Rectal smooth muscle tissue (tissue), 1 donor: ENCODE data around the gene OVAAL.

Experiments used
- H3K27ac ChIP-seq: one replicate; pipeline ENCODE4 v1.7.0; 2013; ENCODE audit warnings: low read depth, low read length, inconsistent platforms
- H3K27me3 ChIP-seq: one replicate; pipeline ENCODE4 v1.7.0; 2013; ENCODE audit warnings: low read length; ENCODE audit not compliant: control insufficient read depth, insufficient read depth
- H3K36me3 ChIP-seq: one replicate; pipeline ENCODE4 v1.7.0; 2013; ENCODE audit warnings: low read length; ENCODE audit not compliant: control insufficient read depth, insufficient read depth
- H3K4me1 ChIP-seq: one replicate; pipeline ENCODE4 v1.7.0; 2013; ENCODE audit warnings: low read length; ENCODE audit not compliant: control insufficient read depth, insufficient read depth
- H3K4me3 ChIP-seq: one replicate; pipeline ENCODE4 v1.7.0; 2013; ENCODE audit warnings: low read length
- H3K9ac ChIP-seq: one replicate; pipeline ENCODE4 v1.7.0; 2013; ENCODE audit warnings: low read length

OVAAL gene

DNA sequence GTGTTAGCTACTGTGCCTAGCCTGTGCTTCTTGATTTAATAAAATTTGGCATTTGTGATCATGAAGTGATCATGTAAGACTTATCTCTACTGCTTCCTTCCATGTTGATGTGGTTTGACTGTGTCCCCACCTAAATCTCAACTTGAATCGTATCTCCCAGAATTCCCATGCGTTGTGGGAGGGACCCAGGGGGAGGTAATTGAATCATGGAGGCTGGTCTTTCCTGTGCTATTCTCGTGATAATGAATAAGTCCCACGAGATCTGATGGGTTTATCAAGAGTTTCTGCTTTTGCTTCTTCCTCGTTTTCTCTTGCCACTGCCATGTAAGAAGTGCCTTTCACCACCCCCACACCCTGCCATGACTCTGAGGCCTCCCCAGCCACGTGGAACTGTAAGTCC lies at the start of gene OVAAL:
Gene OVAAL (plus strand): TSS at position 301 of the 400 bp plus-strand sequence.
- Histone ChIP-seq H3K27ac (no peak within 1 kb of the TSS), H3K4me1 (no peaks in the 10 kb centered on the region), H3K36me3 (no peaks in the 10 kb centered on the region), H3K4me3 (no peak within 1 kb of the TSS), H3K27me3 (no peaks in the 10 kb centered on the region), H3K9ac (no peak within 1 kb of the TSS)

DNA sequence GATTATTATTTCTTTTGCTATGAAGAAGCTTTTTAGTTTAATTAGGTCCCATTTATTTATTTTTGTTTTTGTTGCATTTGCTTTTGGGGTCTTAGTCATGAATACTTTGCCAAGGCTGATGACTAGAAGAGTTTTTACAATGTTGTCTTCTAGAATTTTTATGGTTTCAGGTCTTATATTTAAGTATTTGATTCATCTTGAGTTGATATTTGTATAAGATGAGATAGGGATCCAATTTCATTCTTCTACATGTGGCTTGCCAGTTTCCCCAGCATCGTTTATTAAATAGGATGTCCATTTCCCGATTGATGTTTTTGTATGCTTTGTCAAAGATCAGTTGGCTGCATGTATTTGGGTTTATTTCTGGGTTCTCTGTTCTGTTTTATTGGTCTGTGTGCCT lies 47.9 kb upstream of the OVAAL start:
- Histone ChIP-seq H3K4me1 (no peaks in the 10 kb centered on the region), H3K36me3 (no peaks in the 10 kb centered on the region), H3K9ac (no peak overlapping the region), H3K27ac (no peak overlapping the region), H3K4me3 (no peak overlapping the region), H3K27me3 (no peaks in the 10 kb centered on the region)

DNA sequence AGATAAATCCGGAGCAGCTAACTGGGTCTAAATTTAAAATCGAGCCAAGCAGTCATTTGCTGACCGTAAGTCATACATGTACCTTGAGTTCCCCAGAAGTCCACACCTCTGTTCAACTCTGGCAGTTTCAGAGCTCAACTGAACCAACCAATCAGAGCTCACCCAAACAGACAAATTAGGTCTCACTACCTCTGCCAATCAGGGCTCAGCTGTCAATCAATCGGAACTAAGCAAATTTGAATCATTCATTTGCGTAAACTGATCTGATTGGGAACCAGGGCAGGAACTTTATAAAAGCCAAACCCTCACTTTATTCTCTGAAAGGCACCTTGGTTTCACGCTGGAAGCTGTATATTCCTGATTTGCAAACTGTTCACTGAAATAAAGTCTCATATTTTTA lies 45.2 kb upstream of the OVAAL start:
- no peak overlapping the region for H3K27ac ChIP-seq
- H3K4me3 ChIP-seq = no peak overlapping the region
- H3K27me3 ChIP-seq = no peaks in the 10 kb centered on the region

DNA sequence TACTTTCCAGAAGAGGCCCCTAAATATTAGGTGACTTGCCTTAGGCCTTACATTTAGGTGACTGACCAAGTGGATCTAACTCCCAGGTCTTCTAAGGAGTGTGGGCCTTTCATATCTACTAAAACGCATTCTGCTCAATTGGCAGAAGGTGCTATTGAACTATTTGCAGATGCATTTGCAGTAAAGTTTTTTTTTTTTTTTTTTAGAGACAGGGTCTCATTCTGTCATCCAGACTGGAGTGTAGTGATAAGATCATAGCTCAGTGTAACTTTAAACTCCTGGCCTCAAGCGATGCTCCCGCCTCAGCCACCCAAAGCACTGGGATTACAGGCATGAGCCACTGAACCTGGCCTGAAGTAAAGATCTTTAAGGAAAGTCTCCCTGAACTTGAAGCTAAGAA lies 43.4 kb upstream of the OVAAL start:
- Histone ChIP-seq H3K9ac (no peak overlapping the region), H3K27ac (no peak overlapping the region), H3K4me1 (no peaks in the 10 kb centered on the region)

More for the DNA sequence above, 45.2 kb upstream of the OVAAL start:
- Histone ChIP-seq H3K9ac (no peak overlapping the region), H3K36me3 (no peaks in the 10 kb centered on the region), H3K4me1 (no peaks in the 10 kb centered on the region)

DNA sequence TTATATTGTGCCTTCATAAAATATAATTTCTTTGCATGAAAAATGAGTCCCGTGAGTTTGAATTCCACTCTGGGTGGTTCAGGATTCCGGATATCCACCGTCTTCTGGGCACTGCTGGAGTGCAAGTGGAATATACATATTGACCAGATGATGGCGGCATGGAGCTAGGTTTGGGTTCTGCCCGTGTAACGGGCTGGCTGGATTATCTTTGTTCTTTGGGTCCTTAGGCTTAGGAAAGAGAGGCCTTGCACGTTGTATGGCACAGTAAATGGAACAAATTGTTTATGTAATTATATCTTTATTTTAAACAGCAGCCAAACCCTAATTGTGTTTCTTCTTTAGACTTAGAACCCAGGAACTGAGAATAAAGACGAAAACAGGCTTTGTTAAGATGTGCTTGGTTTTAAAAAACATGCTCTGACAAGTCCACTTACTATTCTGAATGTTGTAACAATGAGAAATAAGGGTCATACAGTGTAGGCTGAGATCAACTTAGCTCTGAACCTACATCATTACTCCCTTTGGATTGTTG lies 42.8 kb upstream of the OVAAL start:
- Histone ChIP-seq H3K9ac (no peak overlapping the region), H3K27me3 (no peaks in the 10 kb centered on the region)

More for the DNA sequence above, 43.4 kb upstream of the OVAAL start:
- H3K36me3 ChIP-seq = no peaks in the 10 kb centered on the region
- no peak overlapping the region for H3K4me3 ChIP-seq
- no peaks in the 10 kb centered on the region for H3K27me3 ChIP-seq

DNA sequence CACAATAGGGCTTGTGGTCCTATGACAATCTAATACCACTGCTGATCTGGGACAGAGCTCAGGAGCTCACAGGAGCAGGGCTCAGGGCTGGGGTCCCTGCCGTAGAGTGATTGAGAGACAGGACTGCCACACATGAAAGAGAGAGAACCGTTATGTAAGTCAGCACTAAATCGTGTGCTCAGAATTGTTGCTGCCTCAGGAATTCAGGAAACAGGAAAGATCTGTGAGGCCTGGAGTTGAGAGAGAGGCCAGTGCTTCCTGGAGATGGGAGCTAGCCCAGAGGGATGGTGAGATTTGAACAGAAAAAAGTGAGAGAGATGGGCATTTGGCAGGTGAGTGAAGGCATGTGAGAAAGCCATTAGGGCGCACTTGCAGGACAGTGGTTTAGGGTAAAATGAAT lies 38.9 kb upstream of the OVAAL start:
- H3K27me3 ChIP-seq = no peaks in the 10 kb centered on the region
- no peaks in the 10 kb centered on the region for H3K4me1 ChIP-seq
- H3K36me3 ChIP-seq = no peaks in the 10 kb centered on the region
- no peak overlapping the region for H3K27ac ChIP-seq
- no peak overlapping the region for H3K4me3 ChIP-seq
- H3K9ac ChIP-seq = no peak overlapping the region

More for the DNA sequence above, 42.8 kb upstream of the OVAAL start:
- Histone ChIP-seq H3K36me3 (no peaks in the 10 kb centered on the region), H3K4me1 (no peaks in the 10 kb centered on the region), H3K4me3 (no peak overlapping the region), H3K27ac (no peak overlapping the region)

DNA sequence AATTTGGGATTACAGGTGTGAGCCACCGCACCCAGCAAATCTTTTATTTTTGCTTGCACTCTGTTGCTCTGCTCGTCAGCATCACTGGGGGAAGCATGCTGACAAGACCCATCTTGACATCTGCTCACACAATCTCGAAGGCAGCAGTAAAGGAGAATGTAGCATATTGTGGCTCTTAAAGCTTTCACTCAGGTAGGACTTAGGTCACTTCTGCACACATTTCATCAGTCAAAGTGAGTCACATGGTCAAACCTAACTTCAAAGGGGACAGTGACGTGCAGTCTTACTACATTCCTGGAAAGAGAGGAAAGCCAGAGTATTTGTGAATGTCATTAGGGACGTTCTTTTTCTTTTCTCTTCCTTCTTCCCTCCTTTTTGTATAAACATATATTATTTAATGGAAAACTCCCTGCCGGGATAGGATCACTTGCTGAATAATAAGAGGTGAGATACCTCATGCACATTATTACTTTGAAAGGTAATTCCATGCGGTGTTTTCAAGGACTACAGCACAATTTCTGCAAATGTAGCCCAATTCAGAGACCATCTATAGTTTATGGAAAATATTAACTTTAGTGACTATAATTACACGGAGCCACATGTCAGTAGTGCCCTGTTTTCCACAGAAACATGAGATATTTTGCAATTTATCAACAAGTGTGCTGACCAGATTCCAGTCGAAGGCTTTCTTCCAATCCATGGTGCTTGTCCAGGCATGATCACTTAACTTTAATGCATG lies 37.1 kb upstream of the OVAAL start:
- H3K4me3 ChIP-seq = no peak overlapping the region
- H3K9ac ChIP-seq = no peak overlapping the region
- no peaks in the 10 kb centered on the region for H3K27me3 ChIP-seq
- H3K36me3 ChIP-seq = no peaks in the 10 kb centered on the region
- no peak overlapping the region for H3K27ac ChIP-seq
- H3K4me1 ChIP-seq = no peaks in the 10 kb centered on the region

DNA sequence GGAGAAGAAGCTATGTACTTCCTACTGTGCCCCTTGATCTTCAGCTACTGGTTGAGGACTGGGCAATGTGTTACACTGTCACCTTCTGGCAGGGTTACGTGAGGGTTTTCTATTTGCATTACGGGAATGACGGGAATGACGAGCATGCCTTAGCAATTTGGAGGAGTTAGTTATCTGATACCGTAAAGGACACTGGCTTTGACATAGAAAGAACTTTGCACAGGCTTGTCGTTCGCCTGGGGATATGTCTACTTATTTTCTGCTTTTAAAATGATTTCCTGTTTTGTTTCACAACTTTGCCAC lies 36.6 kb upstream of the OVAAL start:
- Histone ChIP-seq H3K4me3 (no peak overlapping the region), H3K27ac (no peak overlapping the region), H3K9ac (no peak overlapping the region), H3K4me1 (no peaks in the 10 kb centered on the region), H3K36me3 (no peaks in the 10 kb centered on the region), H3K27me3 (no peaks in the 10 kb centered on the region)

DNA sequence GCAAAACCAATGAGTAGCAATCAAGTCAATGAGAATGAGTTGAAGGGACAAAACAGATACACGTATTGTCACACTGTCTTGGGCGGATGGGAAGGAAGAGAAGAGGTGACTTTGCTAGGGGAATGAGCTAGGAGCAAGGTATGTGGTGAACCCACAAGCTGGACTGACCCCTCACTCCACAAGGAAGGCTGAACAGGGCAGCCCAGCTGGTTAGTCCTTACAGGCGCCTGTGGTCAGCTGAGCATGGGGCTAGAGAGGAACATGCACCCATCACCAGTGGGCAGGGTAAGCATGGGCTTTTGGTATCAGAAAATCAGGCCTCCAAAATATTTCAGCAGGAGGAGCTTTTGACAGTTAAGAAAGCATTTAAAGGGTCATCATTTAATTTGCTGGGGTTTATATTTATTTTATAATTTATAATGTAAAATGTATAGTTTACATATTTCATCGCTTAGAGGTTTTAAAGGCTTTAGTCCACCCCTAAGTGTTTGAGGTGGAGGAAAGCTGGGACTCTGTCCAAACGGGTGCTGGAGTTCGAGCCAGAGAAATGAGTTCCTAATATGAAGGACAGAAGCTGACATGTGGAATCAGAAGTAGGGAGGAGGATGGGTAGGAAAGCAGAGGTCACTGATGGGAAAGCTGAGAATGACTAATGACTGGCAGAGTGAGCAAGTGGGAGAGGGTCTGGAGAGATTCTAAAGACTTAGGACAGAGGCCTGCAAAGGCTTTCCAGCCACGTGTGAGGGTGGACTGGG lies 34.4 kb upstream of the OVAAL start:
- Histone ChIP-seq H3K9ac (no peak overlapping the region), H3K4me1 (no peaks in the 10 kb centered on the region), H3K27me3 (no peaks in the 10 kb centered on the region), H3K4me3 (no peak overlapping the region), H3K27ac (no peak overlapping the region), H3K36me3 (no peaks in the 10 kb centered on the region)

DNA sequence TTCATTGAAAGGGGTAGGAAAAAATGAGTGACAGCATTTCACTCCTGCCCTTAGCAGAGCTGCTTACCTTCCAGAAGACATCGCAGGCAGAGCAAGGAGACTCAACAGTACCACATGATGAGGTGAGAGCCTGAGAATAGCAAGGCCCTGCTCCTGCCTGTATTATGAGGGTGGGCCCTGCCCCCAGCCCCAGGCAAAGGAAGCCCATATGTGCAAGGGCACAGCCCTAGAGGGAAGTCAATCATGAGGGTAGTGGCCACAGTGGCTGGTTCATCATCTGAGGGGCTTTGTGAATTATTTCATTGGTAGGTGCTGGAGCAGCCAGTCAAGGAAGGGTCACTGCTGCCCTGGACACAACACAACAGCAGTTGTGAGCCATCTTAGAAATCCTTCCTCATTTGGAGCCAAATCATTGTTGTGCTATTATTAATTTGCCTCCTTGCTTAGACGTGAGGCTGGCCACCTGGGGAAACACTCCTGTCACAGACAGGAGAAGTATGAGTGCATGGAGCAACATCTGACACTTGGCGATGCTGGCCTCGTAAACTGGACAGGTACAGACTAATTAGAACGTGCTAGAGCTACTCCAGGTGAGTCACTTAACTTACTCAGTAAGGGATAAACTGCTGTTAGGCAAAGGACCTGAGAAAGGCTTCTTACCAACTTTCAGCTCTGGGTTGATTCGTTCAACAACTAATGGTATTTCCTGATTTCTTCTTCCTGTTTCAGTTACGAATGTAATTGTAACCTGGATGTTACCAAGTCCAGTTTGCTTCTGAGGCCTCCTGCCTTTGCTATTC lies 33.6 kb upstream of the OVAAL start:
- no peaks in the 10 kb centered on the region for H3K36me3 ChIP-seq
- no peak overlapping the region for H3K4me3 ChIP-seq
- no peaks in the 10 kb centered on the region for H3K4me1 ChIP-seq
- H3K9ac ChIP-seq = no peak overlapping the region
- no peaks in the 10 kb centered on the region for H3K27me3 ChIP-seq
- no peak overlapping the region for H3K27ac ChIP-seq

DNA sequence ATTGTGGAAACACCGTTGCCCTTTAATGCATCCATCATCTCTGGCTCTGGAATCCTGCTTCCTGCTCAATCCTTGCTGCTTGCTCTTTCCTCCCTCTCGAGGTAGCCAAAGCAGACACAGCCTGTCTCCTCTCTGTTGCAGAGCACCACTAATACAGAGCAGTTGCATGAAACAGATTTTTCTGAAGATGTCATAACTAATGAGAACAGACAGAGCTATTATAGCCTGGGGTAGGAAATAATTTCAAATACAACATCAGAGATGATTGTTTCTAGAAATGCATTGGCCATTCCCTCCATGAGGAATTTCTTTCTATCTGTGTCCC lies 33.1 kb upstream of the OVAAL start:
- no peak overlapping the region for H3K4me3 ChIP-seq
- H3K36me3 ChIP-seq = no peaks in the 10 kb centered on the region
- H3K27me3 ChIP-seq = no peaks in the 10 kb centered on the region
- H3K9ac ChIP-seq = no peak overlapping the region
- no peak overlapping the region for H3K27ac ChIP-seq
- H3K4me1 ChIP-seq = no peaks in the 10 kb centered on the region

DNA sequence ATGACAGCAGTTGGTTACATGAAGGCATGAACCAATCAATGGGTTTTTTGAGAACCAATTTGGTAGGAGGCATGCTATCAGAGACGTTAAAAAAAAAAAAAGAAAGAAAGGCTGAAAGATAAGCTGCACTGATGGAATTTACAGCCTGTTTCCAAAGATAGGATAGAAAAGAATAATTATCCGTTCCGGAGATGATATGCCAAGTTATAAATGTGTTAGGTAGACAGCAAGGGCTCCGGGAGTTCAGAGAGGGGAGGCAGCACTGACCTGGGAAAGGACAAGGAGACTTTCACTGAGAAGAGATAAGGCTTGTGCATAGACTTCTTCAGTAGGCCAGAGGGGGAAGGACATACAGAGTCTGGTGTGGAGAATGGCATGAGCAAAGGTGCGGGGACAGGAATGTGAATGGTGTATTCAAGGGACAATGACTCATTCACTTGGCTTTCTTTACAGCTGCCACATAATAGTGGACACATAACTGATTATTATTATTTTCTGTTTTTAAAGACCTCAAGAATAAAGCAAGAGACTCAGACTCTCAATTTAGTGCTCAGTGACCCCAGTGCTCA lies 31.6 kb upstream of the OVAAL start:
- H3K27ac ChIP-seq = no peak overlapping the region

More for the DNA sequence above, 31.6 kb upstream of the OVAAL start:
- no peaks in the 10 kb centered on the region for H3K4me1 ChIP-seq
- no peaks in the 10 kb centered on the region for H3K27me3 ChIP-seq
- H3K4me3 ChIP-seq = no peak overlapping the region
- H3K9ac ChIP-seq = no peak overlapping the region
- H3K36me3 ChIP-seq = no peaks in the 10 kb centered on the region
